HG03060 (cell line): Measurements from ENCODE around the gene TSPYL6.
"Not testable (repeated sequence)": the region's sequence is repeated elsewhere in the genome, so short reads cannot be mapped to it uniquely, and the experiment has no call there.

ENCODE experiments used
- ATAC-seq: cut with Tn5 transposase; IDR thresholded peaks from one replicate; pipeline ENCODE4 v1.9.1; 2021; ENCODE audit warnings: low read depth, moderate number of reproducible peaks; ENCODE audit not compliant: unreplicated experiment

Gene TSPYL6

GRCh38 chr2:54256091-54256694 lies at the start of gene TSPYL6:
Gene TSPYL6 (minus strand): TSS chr2:54256229. CDS start chr2:54256151, 78 bp downstream.
- ATAC-seq, result no peak

GRCh38 chr2:54303631-54304030 lies 47.6 kb upstream of the TSPYL6 start:
- no peak for ATAC-seq

- no peak for ATAC-seq
Observed at GRCh38 chr2:54298514-54298913, 42.5 kb upstream of the TSPYL6 start.

- no peak for ATAC-seq
Observed at GRCh38 chr2:54295911-54296310, 39.9 kb upstream of the TSPYL6 start.

- ATAC-seq, result not testable (repeated sequence)
Observed at GRCh38 chr2:54294665-54295064, 38.6 kb upstream of the TSPYL6 start.

GRCh38 chr2:54290356-54291025 lies 34.5 kb upstream of the TSPYL6 start:
- ATAC-seq, result no peak

- ATAC-seq, result no peak
Observed at GRCh38 chr2:54289917-54290316, 33.9 kb upstream of the TSPYL6 start.

GRCh38 chr2:54287532-54287931 lies 31.5 kb upstream of the TSPYL6 start:
- ATAC-seq, result no peak

- no peak for ATAC-seq
Observed at GRCh38 chr2:54285451-54285850, 29.4 kb upstream of the TSPYL6 start.

GRCh38 chr2:54284826-54285225 lies 28.8 kb upstream of the TSPYL6 start:
- ATAC-seq, result no peak

GRCh38 chr2:54279385-54279784 lies 23.4 kb upstream of the TSPYL6 start:
- no peak for ATAC-seq

GRCh38 chr2:54275541-54275940 lies 19.5 kb upstream of the TSPYL6 start:
- no peak for ATAC-seq

- no peak for ATAC-seq
Observed at GRCh38 chr2:54274781-54275242, 18.8 kb upstream of the TSPYL6 start.

- ATAC-seq, result peak; percentile 85
Observed at GRCh38 chr2:54271843-54272627, 16.0 kb upstream of the TSPYL6 start.

GRCh38 chr2:54271189-54271588 lies 15.2 kb upstream of the TSPYL6 start:
- no peak for ATAC-seq

GRCh38 chr2:54267577-54267976 lies 11.5 kb upstream of the TSPYL6 start:
- ATAC-seq, result no peak

GRCh38 chr2:54265081-54265480 lies 9.1 kb upstream of the TSPYL6 start:
- not testable (repeated sequence) for ATAC-seq

GRCh38 chr2:54262015-54262765 lies 6.2 kb upstream of the TSPYL6 start:
- ATAC-seq, result no peak

- no peak for ATAC-seq
Observed at GRCh38 chr2:54261537-54261936, 5.5 kb upstream of the TSPYL6 start.

GRCh38 chr2:54260241-54260595 lies 4.2 kb upstream of the TSPYL6 start:
- no peak for ATAC-seq
